Activated CD4-positive, alpha-beta T cell treated with anti-CD3 and anti-CD28 coated beads for 4 hours (primary cell): ENCODE results near the gene CD200.
A peak's percentile ranks its signal among the peaks of the same experiment; 100 is the strongest.

Experiments
- DNase-seq, 2 donors: peaks; one replicate each; pipeline ENCODE4 v3.0.0-alpha.2; 2020

Gene CD200

GRCh38 chr3:112333381-112334317, 693 bp downstream of the CD200 start:
- DNase-seq, result no peak

- DNase-seq, result no peak
These were observed 1.9 kb downstream of the CD200 start for GRCh38 chr3:112334691-112335433.

- no peak for DNase-seq
These were observed 2.5 kb downstream of the CD200 start for GRCh38 chr3:112335434-112335781.

GRCh38 chr3:112338021-112338726, 5.2 kb downstream of the CD200 start:
- no peak for DNase-seq

- no peak for DNase-seq
These were observed 5.7 kb downstream of the CD200 start for GRCh38 chr3:112338727-112339056.

GRCh38 chr3:112339134-112339533, 6.2 kb downstream of the CD200 start:
- no peak for DNase-seq

GRCh38 chr3:112339609-112340008, 6.7 kb downstream of the CD200 start:
- DNase-seq, result no peak

- no peak for DNase-seq
These were observed 8.4 kb downstream of the CD200 start for GRCh38 chr3:112341386-112341785.

- no peak for DNase-seq
These were observed 12.7 kb downstream of the CD200 start for GRCh38 chr3:112345681-112346080.

GRCh38 chr3:112346491-112347122, 13.7 kb downstream of the CD200 start:
- no peak for DNase-seq

- no peak for DNase-seq
These were observed 16.0 kb downstream of the CD200 start for GRCh38 chr3:112348943-112349342.

GRCh38 chr3:112349557-112349956, 16.6 kb downstream of the CD200 start:
- DNase-seq, result no peak

- no peak for DNase-seq
These were observed 17.3 kb downstream of the CD200 start for GRCh38 chr3:112350018-112350810.

- DNase-seq, result no peak
These were observed 18.1 kb downstream of the CD200 start for GRCh38 chr3:112351036-112351435.

- DNase-seq, result no peak
These were observed 18.9 kb downstream of the CD200 start for GRCh38 chr3:112351823-112352222.

GRCh38 chr3:112352720-112353119, 19.8 kb downstream of the CD200 start:
- DNase-seq, result no peak

- no peak for DNase-seq
These were observed 20.4 kb downstream of the CD200 start for GRCh38 chr3:112353365-112353764.

GRCh38 chr3:112354642-112355306, 21.8 kb downstream of the CD200 start:
- no peak for DNase-seq

- DNase-seq, result no peak
These were observed 22.3 kb downstream of the CD200 start for GRCh38 chr3:112355307-112355687.

- DNase-seq, result peak; percentile 35 to 37
These were observed 25.2 kb downstream of the CD200 start for GRCh38 chr3:112357930-112358780.

- DNase-seq, result no peak
These were observed 27.6 kb downstream of the CD200 start for GRCh38 chr3:112360561-112360960.
